Activated CD4-positive, CD25-positive, alpha-beta regulatory T cell (primary cell): ENCODE results near the gene MAG.
"Not testable (repeated sequence)": the region's sequence is repeated elsewhere in the genome, so short reads cannot be mapped to it uniquely, and the experiment has no call there.

Source experiments
- DNase-seq, 4 experiments: peaks; one replicate each; lab custom pipeline; 2025; lab: John Stamatoyannopoulos, UW

Gene MAG

GRCh38 chr19:35281303-35281702 is 10.7 kb upstream of the MAG start:
- DNase-seq = no peak

GRCh38 chr19:35284153-35285094 is 7.5 kb upstream of the MAG start:
- DNase-seq = no peak

- DNase-seq = no peak
These were observed 6.9 kb upstream of the MAG start for GRCh38 chr19:35285095-35285449.

GRCh38 chr19:35285465-35285864 is 6.5 kb upstream of the MAG start:
- not testable (repeated sequence) for DNase-seq

GRCh38 chr19:35286101-35286500 is 5.9 kb upstream of the MAG start:
- DNase-seq = not testable (repeated sequence)

- no peak for DNase-seq
These were observed 4.2 kb upstream of the MAG start for GRCh38 chr19:35287713-35288112.

GRCh38 chr19:35288331-35288730 is 3.6 kb upstream of the MAG start:
- no peak for DNase-seq

- DNase-seq = no peak
These were observed 3.1 kb upstream of the MAG start for GRCh38 chr19:35288906-35289305.

GRCh38 chr19:35290381-35291127 is 1.4 kb upstream of the MAG start:
- no peak for DNase-seq

- DNase-seq = no peak
These were observed 702 bp upstream of the MAG start for GRCh38 chr19:35291259-35291658.

GRCh38 chr19:35292421-35293362 is 731 bp downstream of the MAG start:
- DNase-seq = no peak

- no peak for DNase-seq
These were observed 1.4 kb downstream of the MAG start for GRCh38 chr19:35293363-35293739.

GRCh38 chr19:35293808-35294207 is 1.8 kb downstream of the MAG start:
- DNase-seq = no peak

GRCh38 chr19:35294328-35294727 is 2.4 kb downstream of the MAG start:
- no peak for DNase-seq

GRCh38 chr19:35294859-35295791 is 3.2 kb downstream of the MAG start:
- no peak for DNase-seq

GRCh38 chr19:35295792-35296462 is 4.0 kb downstream of the MAG start:
- no peak for DNase-seq

GRCh38 chr19:35296644-35297514 is 4.9 kb downstream of the MAG start:
- no peak for DNase-seq

- no peak for DNase-seq
These were observed 5.5 kb downstream of the MAG start for GRCh38 chr19:35297515-35297848.

GRCh38 chr19:35297922-35298321 is 6.0 kb downstream of the MAG start:
- DNase-seq = no peak

- DNase-seq = no peak
These were observed 6.6 kb downstream of the MAG start for GRCh38 chr19:35298561-35298972.
